ENCODE data around the gene CMSS1. TPM values are rescaled to one million over a fixed set of nuclear protein-coding genes. Genes with fewer than 3 reads are reported as not detected.

Gene CMSS1
- polyA plus RNA-seq, 1 donor from 2014 or later = 31.8 TPM

DNA sequence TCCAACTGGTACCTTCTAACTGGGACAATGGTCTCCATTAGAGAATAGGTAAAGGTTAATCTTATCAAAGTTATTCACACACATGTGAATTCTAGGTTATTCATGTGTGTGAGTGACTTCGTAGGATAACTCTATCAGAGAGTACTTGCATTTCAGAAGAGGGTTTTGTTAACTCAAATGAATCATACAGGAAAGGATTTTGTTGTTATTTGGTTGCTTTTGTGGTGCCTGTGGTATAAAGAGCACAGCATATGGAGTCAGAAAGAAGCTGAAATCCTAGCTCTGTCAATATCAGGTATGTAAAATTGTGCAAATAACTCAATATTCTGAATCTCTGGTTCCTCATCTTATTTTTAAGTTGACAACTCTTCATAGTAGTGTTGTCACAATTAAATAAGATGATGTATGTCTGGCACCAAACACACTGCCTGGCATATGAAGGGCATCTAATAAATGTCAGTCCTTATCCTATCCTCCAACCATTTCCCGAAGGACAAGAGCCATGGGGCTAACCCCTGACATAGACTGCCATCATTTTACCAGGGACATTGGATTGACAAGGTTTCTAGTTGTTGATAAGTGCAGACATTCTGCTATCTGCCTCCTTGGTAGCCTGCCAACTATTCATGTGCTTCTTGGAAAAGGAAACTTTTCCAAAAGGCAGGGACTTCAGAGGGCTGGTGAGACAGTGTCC, 48.7 kb upstream of the CMSS1 start:
- H3K79me2 ChIP-seq (replicated peaks; ENCODE audit: insufficient read depth, low read length) = no peaks in the 10 kb centered on the region
- no peaks in the 10 kb centered on the region for H3K9me2 ChIP-seq (ENCODE audit: insufficient read depth, low read length)
- no peak overlapping the region for H3K9ac ChIP-seq (ENCODE audit: low read length)
- H3K9me3 ChIP-seq (ENCODE audit: low read length) = no peaks in the 10 kb centered on the region
- TF ChIP-seq EP300 (conservative IDR thresholded peaks at IDR 0.05; ENCODE audit: poor library complexity, severe bottlenecking) (no peak), EZH2 (IDR thresholded peaks at IDR 0.05; ENCODE audit: borderline replicate concordance, insufficient read depth, low read length, poor library complexity, severe bottlenecking) (no peak), MXI1 (conservative IDR thresholded peaks at IDR 0.05; ENCODE audit: poor library complexity, severe bottlenecking) (no peak), RAD21 (conservative IDR thresholded peaks at IDR 0.05) (no peak), TAF1 (IDR thresholded peaks at IDR 0.05; ENCODE audit: low read depth) (no peak), SMC3 (conservative IDR thresholded peaks at IDR 0.05; ENCODE audit: poor library complexity) (no peak), POLR2AphosphoS5 (IDR thresholded peaks at IDR 0.05) (no peak)
- TF ChIP-seq, protein P1, sequence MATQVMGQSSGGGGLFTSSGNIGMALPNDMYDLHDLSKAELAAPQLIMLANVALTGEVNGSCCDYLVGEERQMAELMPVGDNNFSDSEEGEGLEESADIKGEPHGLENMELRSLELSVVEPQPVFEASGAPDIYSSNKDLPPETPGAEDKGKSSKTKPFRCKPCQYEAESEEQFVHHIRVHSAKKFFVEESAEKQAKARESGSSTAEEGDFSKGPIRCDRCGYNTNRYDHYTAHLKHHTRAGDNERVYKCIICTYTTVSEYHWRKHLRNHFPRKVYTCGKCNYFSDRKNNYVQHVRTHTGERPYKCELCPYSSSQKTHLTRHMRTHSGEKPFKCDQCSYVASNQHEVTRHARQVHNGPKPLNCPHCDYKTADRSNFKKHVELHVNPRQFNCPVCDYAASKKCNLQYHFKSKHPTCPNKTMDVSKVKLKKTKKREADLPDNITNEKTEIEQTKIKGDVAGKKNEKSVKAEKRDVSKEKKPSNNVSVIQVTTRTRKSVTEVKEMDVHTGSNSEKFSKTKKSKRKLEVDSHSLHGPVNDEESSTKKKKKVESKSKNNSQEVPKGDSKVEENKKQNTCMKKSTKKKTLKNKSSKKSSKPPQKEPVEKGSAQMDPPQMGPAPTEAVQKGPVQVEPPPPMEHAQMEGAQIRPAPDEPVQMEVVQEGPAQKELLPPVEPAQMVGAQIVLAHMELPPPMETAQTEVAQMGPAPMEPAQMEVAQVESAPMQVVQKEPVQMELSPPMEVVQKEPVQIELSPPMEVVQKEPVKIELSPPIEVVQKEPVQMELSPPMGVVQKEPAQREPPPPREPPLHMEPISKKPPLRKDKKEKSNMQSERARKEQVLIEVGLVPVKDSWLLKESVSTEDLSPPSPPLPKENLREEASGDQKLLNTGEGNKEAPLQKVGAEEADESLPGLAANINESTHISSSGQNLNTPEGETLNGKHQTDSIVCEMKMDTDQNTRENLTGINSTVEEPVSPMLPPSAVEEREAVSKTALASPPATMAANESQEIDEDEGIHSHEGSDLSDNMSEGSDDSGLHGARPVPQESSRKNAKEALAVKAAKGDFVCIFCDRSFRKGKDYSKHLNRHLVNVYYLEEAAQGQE (IDR thresholded peaks at IDR 0.05; ENCODE audit: borderline replicate concordance) = no peak
- TF ChIP-seq, protein P2, sequence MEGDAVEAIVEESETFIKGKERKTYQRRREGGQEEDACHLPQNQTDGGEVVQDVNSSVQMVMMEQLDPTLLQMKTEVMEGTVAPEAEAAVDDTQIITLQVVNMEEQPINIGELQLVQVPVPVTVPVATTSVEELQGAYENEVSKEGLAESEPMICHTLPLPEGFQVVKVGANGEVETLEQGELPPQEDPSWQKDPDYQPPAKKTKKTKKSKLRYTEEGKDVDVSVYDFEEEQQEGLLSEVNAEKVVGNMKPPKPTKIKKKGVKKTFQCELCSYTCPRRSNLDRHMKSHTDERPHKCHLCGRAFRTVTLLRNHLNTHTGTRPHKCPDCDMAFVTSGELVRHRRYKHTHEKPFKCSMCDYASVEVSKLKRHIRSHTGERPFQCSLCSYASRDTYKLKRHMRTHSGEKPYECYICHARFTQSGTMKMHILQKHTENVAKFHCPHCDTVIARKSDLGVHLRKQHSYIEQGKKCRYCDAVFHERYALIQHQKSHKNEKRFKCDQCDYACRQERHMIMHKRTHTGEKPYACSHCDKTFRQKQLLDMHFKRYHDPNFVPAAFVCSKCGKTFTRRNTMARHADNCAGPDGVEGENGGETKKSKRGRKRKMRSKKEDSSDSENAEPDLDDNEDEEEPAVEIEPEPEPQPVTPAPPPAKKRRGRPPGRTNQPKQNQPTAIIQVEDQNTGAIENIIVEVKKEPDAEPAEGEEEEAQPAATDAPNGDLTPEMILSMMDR (IDR thresholded peaks at IDR 0.05; ENCODE audit: poor library complexity, severe bottlenecking) = no peak
- no peak overlapping the region for H3K4me2 ChIP-seq (ENCODE audit: low read length)
- H3K27me3 ChIP-seq (ENCODE audit: insufficient read depth, low read depth, low read length) = no peaks in the 10 kb centered on the region
- no peak overlapping the region for H2AFZ ChIP-seq (ENCODE audit: low read depth, low read length)
- H3K27ac ChIP-seq (ENCODE audit: low read length) = no peak overlapping the region
- no peaks in the 10 kb centered on the region for H3F3A ChIP-seq (ENCODE audit: insufficient read depth, low read length, poor library complexity, severe bottlenecking)
- no peaks in the 10 kb centered on the region for H4K20me1 ChIP-seq (ENCODE audit: insufficient read depth)
- H3K4me3 ChIP-seq (ENCODE audit: low read length) = no peak overlapping the region
- no peaks in the 10 kb centered on the region for H3K36me3 ChIP-seq (ENCODE audit: insufficient read depth, low read length)

DNA sequence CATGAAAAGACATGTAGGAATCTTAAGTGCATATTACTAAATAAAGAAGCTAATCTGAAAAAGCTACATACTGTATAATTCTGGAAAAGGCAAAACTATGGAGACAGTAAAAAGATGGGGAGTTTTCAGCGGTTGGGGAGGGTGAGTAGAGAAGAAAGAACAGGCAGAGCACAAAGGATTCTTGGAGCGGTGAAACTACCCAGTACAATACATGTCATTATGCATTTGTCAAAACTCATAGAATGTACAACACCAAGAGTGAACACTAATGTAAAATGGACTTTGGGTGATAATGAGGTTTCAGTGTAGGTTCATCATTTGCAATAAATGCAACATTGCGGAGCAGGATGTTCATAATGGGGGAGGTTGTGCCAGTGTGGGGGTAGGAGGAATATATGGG, 45.5 kb upstream of the CMSS1 start:
- no peak overlapping the region for H3K4me2 ChIP-seq (ENCODE audit: low read length)
- no peaks in the 10 kb centered on the region for H3K79me2 ChIP-seq (replicated peaks; ENCODE audit: insufficient read depth, low read length)
- no peak overlapping the region for H2AFZ ChIP-seq (ENCODE audit: low read depth, low read length)
- no peaks in the 10 kb centered on the region for H4K20me1 ChIP-seq (ENCODE audit: insufficient read depth)
- H3K9ac ChIP-seq (ENCODE audit: low read length) = no peak overlapping the region
- no peaks in the 10 kb centered on the region for H3K27me3 ChIP-seq (ENCODE audit: insufficient read depth, low read depth, low read length)
- H3K36me3 ChIP-seq (ENCODE audit: insufficient read depth, low read length) = no peaks in the 10 kb centered on the region
- TF ChIP-seq MXI1 (conservative IDR thresholded peaks at IDR 0.05; ENCODE audit: poor library complexity, severe bottlenecking) = no peak
- no peak for TF ChIP-seq EZH2 (IDR thresholded peaks at IDR 0.05; ENCODE audit: borderline replicate concordance, insufficient read depth, low read length, poor library complexity, severe bottlenecking)
- no peak for TF ChIP-seq POLR2AphosphoS5 (IDR thresholded peaks at IDR 0.05)
- TF ChIP-seq, protein P1 (IDR thresholded peaks at IDR 0.05; ENCODE audit: borderline replicate concordance) = no peak
- no peak for TF ChIP-seq SMC3 (conservative IDR thresholded peaks at IDR 0.05; ENCODE audit: poor library complexity)
- TF ChIP-seq RAD21 (conservative IDR thresholded peaks at IDR 0.05) = no peak
- no peak for TF ChIP-seq EP300 (conservative IDR thresholded peaks at IDR 0.05; ENCODE audit: poor library complexity, severe bottlenecking)
- TF ChIP-seq, protein P2 (IDR thresholded peaks at IDR 0.05; ENCODE audit: poor library complexity, severe bottlenecking) = no peak
- no peak for TF ChIP-seq TAF1 (IDR thresholded peaks at IDR 0.05; ENCODE audit: low read depth)
- no peak overlapping the region for H3K27ac ChIP-seq (ENCODE audit: low read length)
- no peaks in the 10 kb centered on the region for H3K9me3 ChIP-seq (ENCODE audit: low read length)
- H3F3A ChIP-seq (ENCODE audit: insufficient read depth, low read length, poor library complexity, severe bottlenecking) = no peaks in the 10 kb centered on the region
- H3K9me2 ChIP-seq (ENCODE audit: insufficient read depth, low read length) = no peaks in the 10 kb centered on the region
- no peak overlapping the region for H3K4me3 ChIP-seq (ENCODE audit: low read length)
